ENCODE results near the gene SENP1. TPM values are rescaled to one million over a fixed set of nuclear protein-coding genes. Genes with fewer than 3 reads are reported as not detected.

The SENP1 gene
- total and polyA plus RNA-seq, 2 of the 4 experiments (the other 2 are of a cell fraction), result 7.2 to 25.3 TPM

DNA sequence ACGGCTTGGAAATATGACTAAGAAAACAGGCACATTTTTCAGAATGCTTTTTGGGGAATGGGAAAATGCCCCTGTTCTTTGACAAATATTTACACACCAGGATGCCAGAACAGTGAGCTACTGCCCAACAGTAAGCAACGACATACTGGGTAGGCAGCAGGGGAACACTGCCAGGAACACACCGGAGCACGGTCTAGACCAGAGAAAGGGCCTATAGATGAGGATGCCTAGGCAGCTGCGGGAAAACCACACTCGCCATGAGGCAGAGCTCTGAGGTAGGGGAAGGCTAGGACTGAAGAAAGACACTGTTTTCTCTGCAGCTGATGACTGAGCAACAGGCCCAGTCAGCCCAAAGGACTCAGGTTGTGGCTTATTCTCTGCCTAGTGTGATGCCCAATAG is 55.7 kb downstream of the SENP1 start:
- no peak overlapping the region for H3K18ac ChIP-seq (ENCODE audit: low read depth, low read length)
- 0 out of 4 replicates have a peak, but pooled peaks cover 0 to 3% of the 10 kb centered on the region in 2 experiments for H3K79me1 ChIP-seq (ENCODE audit: low read depth in 1 of 2, low read length in 2 of 2)
- no peak overlapping the region for H3K14ac ChIP-seq (replicated peaks; ENCODE audit: low read depth, low read length)
- H2BK5ac ChIP-seq (ENCODE audit: low read depth, low read length, poor library complexity, severe bottlenecking), result no peak overlapping the region
- intact Hi-C loops (cut with micrococcal nuclease), result no loop called here
- DNase-seq (peak; percentile 5), ATAC-seq (ENCODE audit: low read depth) (peak; percentile 54)
- no peak overlapping the region for H4K5ac ChIP-seq (ENCODE audit: low read depth, low read length)
- H3K27me3 ChIP-seq (ENCODE audit: control insufficient read depth, insufficient read depth, low read length), result no peaks in the 10 kb centered on the region
- TF ChIP-seq MAZ (IDR thresholded peaks at IDR 0.05; ENCODE audit: borderline replicate concordance, low read depth, low read length) (no peak), MXI1 (IDR thresholded peaks at IDR 0.05; ENCODE audit: borderline replicate concordance, low read depth, low read length) (no peak), CTCF (conservative IDR thresholded peaks at IDR 0.05; ENCODE audit: low read depth, low read length) (no peak), BHLHE40 (IDR thresholded peaks at IDR 0.05; ENCODE audit: low read depth, low read length) (no peak)
- TF ChIP-seq, protein P1, sequence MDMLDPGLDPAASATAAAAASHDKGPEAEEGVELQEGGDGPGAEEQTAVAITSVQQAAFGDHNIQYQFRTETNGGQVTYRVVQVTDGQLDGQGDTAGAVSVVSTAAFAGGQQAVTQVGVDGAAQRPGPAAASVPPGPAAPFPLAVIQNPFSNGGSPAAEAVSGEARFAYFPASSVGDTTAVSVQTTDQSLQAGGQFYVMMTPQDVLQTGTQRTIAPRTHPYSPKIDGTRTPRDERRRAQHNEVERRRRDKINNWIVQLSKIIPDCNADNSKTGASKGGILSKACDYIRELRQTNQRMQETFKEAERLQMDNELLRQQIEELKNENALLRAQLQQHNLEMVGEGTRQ (IDR thresholded peaks at IDR 0.05; ENCODE audit: low read depth, low read length), result no peak
- H2AK9ac ChIP-seq (replicated peaks; ENCODE audit: low read depth, low read length, poor library complexity), result no peak overlapping the region
- no peak overlapping the region for H2AFZ ChIP-seq (replicated peaks; ENCODE audit: low read length, poor library complexity)
- POLR2A ChIA-PET (ENCODE audit: unreplicated experiment), result no interaction called here
- H3K56ac ChIP-seq (ENCODE audit: extremely low read depth, insufficient read depth, low read length), result no peak overlapping the region
- H3K9me1 ChIP-seq (ENCODE audit: insufficient read depth, low read length), result no peaks in the 10 kb centered on the region
- H2AK5ac ChIP-seq (ENCODE audit: low read depth, low read length), result no peak overlapping the region
- H2BK120ac ChIP-seq (ENCODE audit: low read depth, low read length), result no peak overlapping the region
- H3K9ac ChIP-seq (ENCODE audit: low read depth, low read length), result no peak overlapping the region
- no peak overlapping the region for H2BK20ac ChIP-seq (ENCODE audit: low read depth, low read length)
- in situ Hi-C loops (cut with MboI; ENCODE audit: low sequenced_read_pairs), result no loop called here
- no peak overlapping the region for H3K23ac ChIP-seq (ENCODE audit: low read depth, low read length)
- H3K4me1 ChIP-seq (ENCODE audit: control insufficient read depth, insufficient read depth, low read length), result no peaks in the 10 kb centered on the region
- no peak overlapping the region for H4K8ac ChIP-seq (ENCODE audit: low read depth in 2 of 2, low read length in 2 of 2)
- no peak overlapping the region for H4K91ac ChIP-seq (ENCODE audit: insufficient read depth, low read depth, low read length)
- WGBS, 2 experiments (ENCODE audit: extremely low coverage in 2 of 2, insufficient read length in 1 of 2), result 83% methylated on average over 5 of the region's 6 CpGs; no CpG with 5 or more reads in 1 of the 2 experiments
- BruUV-seq (replicated peaks), result no TSS peak
- no peak overlapping the region for H3K4me2 ChIP-seq (ENCODE audit: low read depth, low read length)
- H3K27ac ChIP-seq (ENCODE audit: insufficient read depth, low read length), result no peak overlapping the region
- H3K9me3 ChIP-seq (ENCODE audit: control insufficient read depth, insufficient read depth, low read length), result no peaks in the 10 kb centered on the region
- H3K36me3 ChIP-seq (ENCODE audit: control insufficient read depth, insufficient read depth, low read length), result peaks cover 6% of the 10 kb centered on the region
- no peaks in the 10 kb centered on the region for H4K20me1 ChIP-seq (ENCODE audit: insufficient read depth, low read length)
- H2BK15ac ChIP-seq (ENCODE audit: low read depth, low read length), result no peak overlapping the region
- dilution Hi-C loops (cut with HindIII; ENCODE audit: low sequenced_read_pairs, unreplicated experiment), result no loop called here
- CTCF ChIA-PET, result interaction anchor here (0.6 kb wide), 1 partner anchor 318 kb away, joined by 3 read pairs; no protein-coding TSS in a partner anchor
- no peak overlapping the region for H3K4me3 ChIP-seq (ENCODE audit: insufficient read depth, low read depth, low read length)
- H3K4ac ChIP-seq (ENCODE audit: low read depth, low read length), result no peak overlapping the region

All from IMR-90 (cell line).